ENCODE results near the gene TAF11L11. TPM values are rescaled to one million over a fixed set of nuclear protein-coding genes. Genes with fewer than 3 reads are reported as not detected.
"Not testable (repeated sequence)": the region's sequence is repeated elsewhere in the genome, so short reads cannot be mapped to it uniquely, and the experiment has no call there.

TAF11L11 gene
- not detected for total RNA-seq
- long read RNA-seq: 0 reads

- H3K27me3 ChIP-seq (ENCODE audit: low read depth); H3K36me3 ChIP-seq; H3K4me3 ChIP-seq; DNase-seq; H3K27ac ChIP-seq (replicated peaks); intact Hi-C loops (cut with micrococcal nuclease); H3K4me1 ChIP-seq: not testable (repeated sequence)
- peaks cover 13% of the 10 kb centered on the region for H3K9me3 ChIP-seq (replicated peaks)
These were observed at the start of gene TAF11L11 for GRCh38 chr5:17603880-17604279. Gene TAF11L11, plus strand, starts transcription at chr5:17604183.

- DNase-seq; intact Hi-C loops (cut with micrococcal nuclease); H3K36me3 ChIP-seq; H3K9me3 ChIP-seq (replicated peaks); H3K27me3 ChIP-seq (ENCODE audit: low read depth); H3K4me1 ChIP-seq; H3K4me3 ChIP-seq; H3K27ac ChIP-seq (replicated peaks): not testable (repeated sequence)
These were observed 18.3 kb upstream of the TAF11L11 start, which contains the start of gene TAF11L7 for GRCh38 chr5:17585658-17586057. Gene TAF11L7, minus strand, starts transcription at chr5:17585758.

GRCh38 chr5:17590860-17591259, 13.1 kb upstream of the TAF11L11 start, which contains the start of gene TAF11L8:
Gene TAF11L8, minus strand, starts transcription at chr5:17590960.
- H3K27me3 ChIP-seq (ENCODE audit: low read depth); DNase-seq; H3K36me3 ChIP-seq; H3K4me3 ChIP-seq; H3K4me1 ChIP-seq; H3K27ac ChIP-seq (replicated peaks); intact Hi-C loops (cut with micrococcal nuclease); H3K9me3 ChIP-seq (replicated peaks): not testable (repeated sequence)

- H3K4me3 ChIP-seq; H3K27me3 ChIP-seq (ENCODE audit: low read depth); H3K4me1 ChIP-seq; intact Hi-C loops (cut with micrococcal nuclease); H3K27ac ChIP-seq (replicated peaks); DNase-seq; H3K9me3 ChIP-seq (replicated peaks); H3K36me3 ChIP-seq: not testable (repeated sequence)
These were observed 9.7 kb upstream of the TAF11L11 start, which contains the start of gene TAF11L9 for GRCh38 chr5:17594255-17594654. Gene TAF11L9, minus strand, starts transcription at chr5:17594394.

GRCh38 chr5:17597728-17598127, 6.3 kb upstream of the TAF11L11 start, which contains the start of gene TAF11L10:
Gene TAF11L10, minus strand, starts transcription at chr5:17597828.
- H3K27ac ChIP-seq (replicated peaks); H3K4me3 ChIP-seq; H3K36me3 ChIP-seq; intact Hi-C loops (cut with micrococcal nuclease); H3K4me1 ChIP-seq; DNase-seq; H3K27me3 ChIP-seq (ENCODE audit: low read depth); H3K9me3 ChIP-seq (replicated peaks): not testable (repeated sequence)

- H3K4me3 ChIP-seq: no peak overlapping the region
- no peak for DNase-seq
- peaks cover 10% of the 10 kb centered on the region for H3K9me3 ChIP-seq (replicated peaks)
- H3K27ac ChIP-seq (replicated peaks): no peak overlapping the region
- no peaks in the 10 kb centered on the region for H3K4me1 ChIP-seq
- no peak for TF ChIP-seq CTCF (IDR thresholded peaks at IDR 0.05; ENCODE audit: borderline replicate concordance)
- H3K27me3 ChIP-seq (ENCODE audit: low read depth): no peaks in the 10 kb centered on the region
- intact Hi-C loops (cut with micrococcal nuclease): no loop called here
- no peaks in the 10 kb centered on the region for H3K36me3 ChIP-seq
These were observed 968 bp downstream of the TAF11L11 start for GRCh38 chr5:17604951-17605350.

- intact Hi-C loops (cut with micrococcal nuclease); DNase-seq; H3K27me3 ChIP-seq (ENCODE audit: low read depth); H3K4me3 ChIP-seq; H3K4me1 ChIP-seq; H3K36me3 ChIP-seq; H3K9me3 ChIP-seq (replicated peaks); H3K27ac ChIP-seq (replicated peaks): not testable (repeated sequence)
These were observed 3.5 kb downstream of the TAF11L11 start for GRCh38 chr5:17607461-17607860.

GRCh38 chr5:17610092-17610491, 6.1 kb downstream of the TAF11L11 start, which contains the start of gene TAF11L12:
Gene TAF11L12, plus strand, starts transcription at chr5:17610392.
- DNase-seq; H3K9me3 ChIP-seq (replicated peaks); H3K36me3 ChIP-seq; H3K27ac ChIP-seq (replicated peaks); intact Hi-C loops (cut with micrococcal nuclease); H3K4me3 ChIP-seq; H3K4me1 ChIP-seq; H3K27me3 ChIP-seq (ENCODE audit: low read depth): not testable (repeated sequence)

- no peak overlapping the region for H3K27ac ChIP-seq (replicated peaks)
- intact Hi-C loops (cut with micrococcal nuclease): no loop called here
- H3K9me3 ChIP-seq (replicated peaks): no peaks in the 10 kb centered on the region
- no peak for TF ChIP-seq CTCF (IDR thresholded peaks at IDR 0.05; ENCODE audit: borderline replicate concordance)
- no peaks in the 10 kb centered on the region for H3K4me1 ChIP-seq
- H3K4me3 ChIP-seq: no peak overlapping the region
- DNase-seq: no peak
- H3K27me3 ChIP-seq (ENCODE audit: low read depth): no peaks in the 10 kb centered on the region
- no peaks in the 10 kb centered on the region for H3K36me3 ChIP-seq
These were observed 11.1 kb downstream of the TAF11L11 start for GRCh38 chr5:17614872-17615605.

Data from left ventricle myocardium inferior (tissue), 1 donor.